GM19455 (cell line): ENCODE results near the gene PPP1R11.
"Not testable (repeated sequence)": the region's sequence is repeated elsewhere in the genome, so short reads cannot be mapped to it uniquely, and the experiment has no call there.

Source experiments
- ATAC-seq: cut with Tn5 transposase; IDR thresholded peaks from one replicate; pipeline ENCODE4 v1.9.1; 2021; ENCODE audit not compliant: unreplicated experiment

Gene PPP1R11, protein sequence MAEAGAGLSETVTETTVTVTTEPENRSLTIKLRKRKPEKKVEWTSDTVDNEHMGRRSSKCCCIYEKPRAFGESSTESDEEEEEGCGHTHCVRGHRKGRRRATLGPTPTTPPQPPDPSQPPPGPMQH

DNA sequence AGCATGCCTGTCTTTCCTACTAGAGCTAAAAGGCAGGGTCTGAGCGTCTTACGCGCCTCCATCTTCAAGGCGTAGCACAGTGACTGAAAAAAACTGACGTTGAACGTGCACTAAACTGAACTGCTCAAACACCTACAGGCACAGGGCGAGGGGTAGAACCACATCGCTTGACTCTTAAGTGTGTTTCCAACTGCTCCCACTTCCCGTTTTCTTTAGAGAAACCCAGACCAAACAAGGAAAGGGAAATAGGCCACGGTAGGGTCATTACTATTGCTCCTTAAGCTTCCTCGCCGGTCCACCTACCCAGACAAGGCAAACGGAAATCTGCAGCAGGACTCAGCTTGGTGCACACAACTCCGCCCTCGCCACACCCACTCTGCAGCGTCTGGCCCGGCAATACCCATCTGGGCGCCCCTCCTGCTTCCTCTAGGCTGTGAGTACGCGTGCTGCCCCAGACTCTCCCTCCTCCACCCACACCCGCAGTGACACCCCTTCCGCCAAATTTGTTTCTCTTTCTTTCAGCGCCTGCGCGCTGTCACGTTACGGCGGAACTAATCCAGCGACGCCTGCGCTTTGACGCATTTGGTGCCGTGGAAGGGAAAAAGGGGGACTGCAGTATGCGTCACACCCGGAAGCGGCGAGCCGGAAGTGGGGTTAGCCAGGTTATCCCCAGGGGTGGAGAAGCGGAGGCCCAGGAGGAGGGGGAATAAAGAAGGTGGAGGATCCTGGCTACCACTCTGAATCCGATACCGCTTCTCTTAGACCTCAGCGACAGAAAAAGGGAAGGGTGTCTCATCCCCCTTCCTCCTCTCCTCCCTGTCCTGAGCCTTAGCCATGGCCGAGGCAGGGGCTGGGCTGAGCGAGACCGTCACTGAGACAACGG lies at the start of gene PPP1R11:
Gene PPP1R11, plus strand, starts transcription at position 622 of the 883 bp plus-strand sequence. Its CDS starts 213 bp downstream, at position 835.
- ATAC-seq, result peak; percentile 96

DNA sequence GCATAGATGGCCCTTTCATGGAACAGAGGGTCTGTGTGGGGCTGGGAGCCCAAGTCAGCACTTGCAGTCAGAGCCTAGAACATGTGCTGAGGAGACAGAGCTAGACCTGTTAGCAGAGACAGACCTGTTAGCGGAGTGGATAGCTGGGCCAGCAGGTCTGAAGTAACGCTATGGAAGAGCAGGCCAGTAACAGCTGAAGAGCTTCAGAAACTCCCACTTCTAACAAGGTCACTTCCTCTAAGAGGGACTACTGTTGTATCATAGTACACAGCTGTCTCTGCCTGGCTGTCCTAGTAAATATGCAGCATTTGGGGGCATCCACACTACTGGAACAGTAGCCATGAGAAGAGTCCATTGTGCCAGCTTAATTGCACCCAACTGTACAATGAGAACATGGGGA lies 47.2 kb upstream of the PPP1R11 start:
- ATAC-seq, result no peak

DNA sequence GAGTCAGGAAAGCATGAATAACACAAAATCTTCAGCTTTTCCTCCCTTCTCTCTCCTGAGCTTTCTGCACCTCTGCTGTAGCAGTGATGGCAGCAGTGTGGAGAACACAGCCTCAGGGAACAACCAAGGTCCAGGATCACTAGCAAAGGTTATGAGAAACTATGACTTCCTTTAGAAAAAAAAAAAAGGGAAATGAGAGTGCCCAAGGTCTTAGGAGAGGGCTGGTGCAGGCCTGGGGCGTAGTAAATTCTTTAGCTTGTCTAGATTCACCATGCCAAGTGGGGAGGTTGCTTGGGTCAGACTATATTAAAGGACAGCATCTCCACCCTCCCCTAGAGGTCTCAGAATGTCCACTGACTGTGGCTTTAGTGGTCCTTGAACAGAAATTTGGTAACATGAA lies 46.4 kb upstream of the PPP1R11 start:
- no peak for ATAC-seq

DNA sequence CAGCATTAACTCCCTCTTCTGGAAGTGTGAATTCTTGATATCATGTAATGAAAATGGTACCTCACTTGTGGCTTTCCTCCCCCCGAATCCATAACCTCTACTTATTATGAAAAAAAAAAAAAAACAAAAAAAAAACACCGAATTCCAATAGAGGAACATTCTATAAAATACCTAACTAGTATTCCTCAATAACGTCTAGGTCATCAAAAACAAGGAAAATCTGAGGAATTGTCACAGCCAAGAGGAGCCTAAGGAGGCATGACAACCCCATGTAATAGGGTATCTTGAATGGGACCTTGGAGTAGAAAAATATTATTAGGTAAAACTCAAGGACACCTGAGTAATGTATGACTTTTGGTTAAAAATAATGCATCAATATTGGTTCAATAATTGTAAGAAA lies 44.8 kb upstream of the PPP1R11 start:
- no peak for ATAC-seq

- not testable (repeated sequence) for ATAC-seq
Observed at GRCh38 chr6:30022712-30023111, 44.3 kb upstream of the PPP1R11 start.

DNA sequence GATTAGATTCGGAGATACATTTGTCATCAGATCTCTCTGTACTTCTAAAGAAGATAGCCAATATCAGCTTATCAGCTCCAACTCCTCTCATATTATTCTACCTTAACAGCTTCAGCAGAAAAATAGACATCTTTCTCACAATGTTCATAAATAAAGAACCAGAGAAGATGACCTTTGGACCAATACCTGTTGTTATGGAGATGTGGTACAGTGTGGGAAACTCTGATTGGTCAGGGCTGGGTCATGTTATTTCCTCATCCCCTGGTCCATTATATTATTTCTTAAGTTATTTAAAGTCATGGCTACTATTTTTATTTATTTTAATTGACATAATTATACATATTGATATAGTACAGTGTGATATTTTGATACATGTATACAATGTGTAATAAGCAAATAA lies 41.8 kb upstream of the PPP1R11 start:
- ATAC-seq, result no peak

- no peak for ATAC-seq
Observed at GRCh38 chr6:30029588-30029987, 37.4 kb upstream of the PPP1R11 start.

DNA sequence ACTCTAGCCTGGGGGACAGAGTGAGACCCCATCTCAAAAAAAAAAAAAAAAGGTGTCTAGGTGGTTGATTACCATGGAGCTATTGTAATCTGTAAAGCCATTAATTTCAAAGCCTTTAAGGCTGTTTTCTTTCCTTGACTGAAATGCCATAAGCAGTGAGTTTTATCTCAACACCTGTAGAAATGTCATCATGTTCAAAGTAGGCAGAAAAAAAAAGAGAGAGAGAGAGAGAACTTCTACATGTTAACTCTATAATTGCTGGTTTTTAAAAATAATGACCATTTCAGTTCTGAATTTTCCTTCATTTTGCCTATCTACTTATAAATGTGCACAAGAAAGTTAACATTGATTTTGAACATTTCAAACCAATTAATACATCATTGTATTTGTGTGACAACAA lies 35.6 kb upstream of the PPP1R11 start:
- ATAC-seq, result no peak

DNA sequence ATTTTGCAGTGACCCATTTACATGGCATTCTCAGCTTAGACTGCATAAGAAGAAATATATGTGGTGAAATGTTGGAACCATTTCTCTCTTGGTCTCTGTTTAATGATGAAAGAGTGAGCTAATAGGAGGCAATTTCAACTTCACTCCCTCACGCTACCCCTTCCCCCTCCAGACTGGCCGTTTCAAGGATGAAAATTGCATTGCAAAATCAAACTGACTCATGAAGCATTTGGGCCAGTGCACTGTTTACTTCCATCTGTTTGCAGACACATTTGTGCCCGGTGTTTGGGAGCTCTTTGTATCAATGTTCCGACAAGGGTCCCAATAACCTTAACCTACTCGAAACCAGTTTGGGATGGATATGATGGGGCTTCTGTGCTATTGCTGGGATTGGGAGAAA lies 33.6 kb upstream of the PPP1R11 start:
- not testable (repeated sequence) for ATAC-seq

GRCh38 chr6:30035784-30036183 lies 31.2 kb upstream of the PPP1R11 start:
- ATAC-seq, result no peak

- no peak for ATAC-seq
Observed at GRCh38 chr6:30037182-30037788, 29.7 kb upstream of the PPP1R11 start.

GRCh38 chr6:30041221-30041620 lies 25.8 kb upstream of the PPP1R11 start:
- ATAC-seq, result no peak

GRCh38 chr6:30041821-30042220 lies 25.2 kb upstream of the PPP1R11 start:
- ATAC-seq, result no peak

- no peak for ATAC-seq
Observed at GRCh38 chr6:30042476-30042875, 24.5 kb upstream of the PPP1R11 start.

GRCh38 chr6:30042914-30043313 lies 24.1 kb upstream of the PPP1R11 start:
- no peak for ATAC-seq

- no peak for ATAC-seq
Observed at GRCh38 chr6:30043744-30044143, 23.3 kb upstream of the PPP1R11 start.

GRCh38 chr6:30044630-30045029 lies 22.4 kb upstream of the PPP1R11 start:
- ATAC-seq, result no peak

DNA sequence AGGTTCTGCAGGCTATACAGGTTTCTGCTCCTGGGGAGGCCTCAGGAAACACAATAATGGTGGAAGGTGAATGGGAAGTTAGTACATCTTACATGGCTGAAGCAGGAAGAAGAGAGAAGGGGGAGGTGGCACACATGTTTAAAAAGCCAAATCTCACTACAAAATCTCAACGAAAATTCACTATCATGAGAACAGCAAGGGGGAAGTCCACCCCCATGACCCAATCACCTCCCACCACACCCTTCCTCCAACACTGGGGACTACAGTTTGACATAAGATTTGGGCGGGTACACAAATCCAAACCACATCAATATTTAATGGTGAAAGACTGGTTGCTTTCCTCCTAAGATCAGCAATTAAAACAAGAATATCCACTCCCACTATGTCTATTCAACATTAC lies 19.8 kb upstream of the PPP1R11 start:
- ATAC-seq, result no peak

- ATAC-seq, result no peak
Observed at GRCh38 chr6:30053682-30054081, 13.3 kb upstream of the PPP1R11 start.

- ATAC-seq, result no peak
Observed at GRCh38 chr6:30055513-30055912, 11.5 kb upstream of the PPP1R11 start.

- ATAC-seq, result peak; percentile 18
Observed at GRCh38 chr6:30060606-30061091, 6.3 kb upstream of the PPP1R11 start.
